ENCODE measurements around the gene XBP1. TPM values are rescaled to one million over a fixed set of nuclear protein-coding genes. Genes with fewer than 3 reads are reported as not detected.
A peak's percentile ranks its signal among the peaks of the same experiment; 100 is the strongest.

The XBP1 gene
- total and polyA plus RNA-seq, 10 of the 15 experiments (the other 5 are each of a cell fraction or from before 2014, with no cell fraction given) = 44.5 to 313 (median 149) TPM

DNA sequence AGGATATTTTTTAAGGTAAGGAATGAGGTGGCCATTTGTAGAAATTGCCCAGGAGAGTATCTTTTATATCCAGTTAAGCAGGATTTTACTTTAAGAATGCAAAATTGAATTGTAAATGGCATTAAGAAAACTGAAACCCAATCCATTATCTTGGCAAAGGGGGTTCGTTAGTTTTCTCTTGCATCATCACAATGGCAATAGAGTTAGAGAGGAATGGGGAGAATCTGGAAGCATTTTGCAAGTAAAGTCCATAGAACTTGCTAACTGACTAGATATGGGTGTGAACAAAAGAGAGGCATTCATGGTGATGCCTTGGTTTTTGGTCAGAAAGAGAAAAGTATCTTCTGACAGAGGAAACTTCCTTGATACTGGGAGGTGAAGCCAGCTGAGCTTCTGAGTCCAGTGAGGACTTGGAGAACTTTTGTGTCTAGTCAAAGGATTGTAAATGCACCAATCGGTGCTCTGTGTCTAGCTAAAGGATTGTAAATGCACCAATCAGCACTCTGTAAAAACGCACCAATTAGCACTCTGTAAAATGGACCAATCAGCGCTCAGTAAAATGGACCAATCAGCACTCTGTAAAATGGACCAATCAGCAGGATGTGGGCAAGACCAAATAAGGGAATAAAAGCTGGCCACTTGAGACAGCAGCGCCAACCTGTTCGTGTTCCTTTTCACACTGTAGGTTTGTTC, 31.5 kb downstream of the XBP1 start:
- DNase-seq (ENCODE audit: low read depth, low spot score) = no peak
- intact Hi-C loops (cut with micrococcal nuclease; ENCODE audit: unreplicated experiment) = no loop called here
- H3K4me1 ChIP-seq (ENCODE audit: control insufficient read depth, insufficient read depth, low read length) = no peaks in the 10 kb centered on the region
- no peaks in the 10 kb centered on the region for H3K27me3 ChIP-seq (replicated peaks in 1 of 2; ENCODE audit: control insufficient read depth in 2 of 2, insufficient read depth in 2 of 2, low read length in 1 of 2)
- no peaks in the 10 kb centered on the region for H4K20me1 ChIP-seq (ENCODE audit: control insufficient read depth, insufficient read depth)
- WGBS (ENCODE audit: insufficient coverage, insufficient replicate concordance, low lambda C conversion rate, missing lambda C conversion rate) = 80% methylated on average over 6 of the region's 6 CpGs
- no peaks in the 10 kb centered on the region for H3K36me3 ChIP-seq (ENCODE audit: control insufficient read depth in 2 of 2, insufficient read depth in 2 of 2, low read length in 1 of 2)
- BruUV-seq (replicated peaks) = no TSS peak
- ChIA-PET RAD21 (ENCODE audit: unreplicated experiment) (no interaction called here), SMC1A (ENCODE audit: uncharacterized antibody, unreplicated experiment) (no interaction called here), POLR2A (no interaction called here), CTCF (no interaction called here)
- H3K9ac ChIP-seq (ENCODE audit: control insufficient read depth, insufficient read depth, low read length) = no peak overlapping the region
- H2AFZ ChIP-seq (ENCODE audit: control insufficient read depth, low read depth, low read length) = no peak overlapping the region
- H3K4me2 ChIP-seq (ENCODE audit: control insufficient read depth, insufficient read depth) = no peak overlapping the region
- TF ChIP-seq DPF2 (IDR thresholded peaks at IDR 0.05) (no peak), NFYB (IDR thresholded peaks at IDR 0.05; ENCODE audit: insufficient read depth, low read depth, low read length) (peak; percentile 87), JUNB (IDR thresholded peaks at IDR 0.05) (no peak)
- TF ChIP-seq, protein P1, sequence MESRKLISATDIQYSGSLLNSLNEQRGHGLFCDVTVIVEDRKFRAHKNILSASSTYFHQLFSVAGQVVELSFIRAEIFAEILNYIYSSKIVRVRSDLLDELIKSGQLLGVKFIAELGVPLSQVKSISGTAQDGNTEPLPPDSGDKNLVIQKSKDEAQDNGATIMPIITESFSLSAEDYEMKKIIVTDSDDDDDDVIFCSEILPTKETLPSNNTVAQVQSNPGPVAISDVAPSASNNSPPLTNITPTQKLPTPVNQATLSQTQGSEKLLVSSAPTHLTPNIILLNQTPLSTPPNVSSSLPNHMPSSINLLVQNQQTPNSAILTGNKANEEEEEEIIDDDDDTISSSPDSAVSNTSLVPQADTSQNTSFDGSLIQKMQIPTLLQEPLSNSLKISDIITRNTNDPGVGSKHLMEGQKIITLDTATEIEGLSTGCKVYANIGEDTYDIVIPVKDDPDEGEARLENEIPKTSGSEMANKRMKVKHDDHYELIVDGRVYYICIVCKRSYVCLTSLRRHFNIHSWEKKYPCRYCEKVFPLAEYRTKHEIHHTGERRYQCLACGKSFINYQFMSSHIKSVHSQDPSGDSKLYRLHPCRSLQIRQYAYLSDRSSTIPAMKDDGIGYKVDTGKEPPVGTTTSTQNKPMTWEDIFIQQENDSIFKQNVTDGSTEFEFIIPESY (IDR thresholded peaks at IDR 0.05) = peak; percentile 47; the same call in 1 of the 2 replicates
- peaks cover 11% of the 10 kb centered on the region for H3K79me2 ChIP-seq (ENCODE audit: control insufficient read depth, insufficient read depth, low read length)
- in situ Hi-C loops (cut with MboI) = no loop called here
- H3K4me3 ChIP-seq = no peak overlapping the region
- H3K27ac ChIP-seq (ENCODE audit: control insufficient read depth, insufficient read depth) = no peak overlapping the region
- FAIRE-seq = no peak
- no peak for ATAC-seq
- H3K9me3 ChIP-seq (replicated peaks; ENCODE audit: control insufficient read depth, insufficient read depth, low read length) = no peaks in the 10 kb centered on the region; the same call in 2 of the 3 replicates

DNA sequence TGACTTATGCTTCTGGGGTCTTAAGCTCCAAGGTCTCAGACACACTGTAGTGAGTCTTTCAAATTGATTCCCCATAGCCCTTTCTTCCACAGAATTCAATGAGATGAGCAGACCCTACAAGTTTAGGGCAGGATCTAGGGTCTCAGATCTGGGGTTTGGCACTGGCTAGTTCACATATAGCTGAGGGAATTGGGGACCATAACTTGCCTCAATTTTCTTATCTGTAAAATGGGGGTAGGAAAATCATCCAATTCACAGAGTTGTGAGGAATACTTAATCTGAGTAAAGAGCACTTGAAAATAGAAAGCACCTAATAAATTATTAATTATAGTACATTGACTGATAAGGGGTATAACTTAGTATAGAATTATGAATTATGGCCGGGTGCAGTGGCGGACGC, 33.7 kb downstream of the XBP1 start:
- H3K9me3 ChIP-seq (replicated peaks; ENCODE audit: control insufficient read depth, insufficient read depth, low read length) = no peaks in the 10 kb centered on the region; the same call in 2 of the 3 replicates
- no peaks in the 10 kb centered on the region for H3K27me3 ChIP-seq (replicated peaks in 1 of 2; ENCODE audit: control insufficient read depth in 2 of 2, insufficient read depth in 2 of 2, low read length in 1 of 2)
- H3K36me3 ChIP-seq (ENCODE audit: control insufficient read depth in 2 of 2, insufficient read depth in 2 of 2, low read length in 1 of 2) = no peaks in the 10 kb centered on the region
- FAIRE-seq (no peak), ATAC-seq (no peak), DNase-seq (ENCODE audit: low read depth, low spot score) (no peak)
- no TSS peak for BruUV-seq (replicated peaks)
- H3K4me2 ChIP-seq (ENCODE audit: control insufficient read depth, insufficient read depth) = no peak overlapping the region
- H3K9ac ChIP-seq (ENCODE audit: control insufficient read depth, insufficient read depth, low read length) = no peak overlapping the region
- H3K79me2 ChIP-seq (ENCODE audit: control insufficient read depth, insufficient read depth, low read length) = no peaks in the 10 kb centered on the region
- RAD21 ChIA-PET (ENCODE audit: unreplicated experiment) = no interaction called here
- in situ Hi-C loops (cut with MboI) = no loop called here
- H2AFZ ChIP-seq (ENCODE audit: control insufficient read depth, low read depth, low read length) = no peak overlapping the region
- intact Hi-C loops (cut with micrococcal nuclease; ENCODE audit: unreplicated experiment) = no loop called here
- WGBS (ENCODE audit: insufficient coverage, insufficient replicate concordance, low lambda C conversion rate, missing lambda C conversion rate) = 88% methylated on average over 3 of the region's 3 CpGs
- no peak overlapping the region for H3K4me3 ChIP-seq
- no peak overlapping the region for H3K27ac ChIP-seq (ENCODE audit: control insufficient read depth, insufficient read depth)
- SMC1A ChIA-PET (ENCODE audit: uncharacterized antibody, unreplicated experiment) = no interaction called here
- CTCF ChIA-PET = no interaction called here
- POLR2A ChIA-PET = interaction anchor here (1.2 kb wide), 1 partner anchor 26 kb away, joined by 3 read pairs; no protein-coding TSS in a partner anchor
- H3K4me1 ChIP-seq (ENCODE audit: control insufficient read depth, insufficient read depth, low read length) = no peaks in the 10 kb centered on the region
- H4K20me1 ChIP-seq (ENCODE audit: control insufficient read depth, insufficient read depth) = no peaks in the 10 kb centered on the region
- TF ChIP-seq SP1 (IDR thresholded peaks at IDR 0.05; ENCODE audit: low read depth, low read length) (no peak), POLR2AphosphoS2 (IDR thresholded peaks at IDR 0.05; ENCODE audit: low read depth, low read length) (no peak), EP300 (IDR thresholded peaks at IDR 0.05; ENCODE audit: borderline replicate concordance in 1 of 2, control insufficient read depth in 1 of 2, low read depth in 2 of 2, low read length in 2 of 2) (no peak)
- TF ChIP-seq, protein P2, sequence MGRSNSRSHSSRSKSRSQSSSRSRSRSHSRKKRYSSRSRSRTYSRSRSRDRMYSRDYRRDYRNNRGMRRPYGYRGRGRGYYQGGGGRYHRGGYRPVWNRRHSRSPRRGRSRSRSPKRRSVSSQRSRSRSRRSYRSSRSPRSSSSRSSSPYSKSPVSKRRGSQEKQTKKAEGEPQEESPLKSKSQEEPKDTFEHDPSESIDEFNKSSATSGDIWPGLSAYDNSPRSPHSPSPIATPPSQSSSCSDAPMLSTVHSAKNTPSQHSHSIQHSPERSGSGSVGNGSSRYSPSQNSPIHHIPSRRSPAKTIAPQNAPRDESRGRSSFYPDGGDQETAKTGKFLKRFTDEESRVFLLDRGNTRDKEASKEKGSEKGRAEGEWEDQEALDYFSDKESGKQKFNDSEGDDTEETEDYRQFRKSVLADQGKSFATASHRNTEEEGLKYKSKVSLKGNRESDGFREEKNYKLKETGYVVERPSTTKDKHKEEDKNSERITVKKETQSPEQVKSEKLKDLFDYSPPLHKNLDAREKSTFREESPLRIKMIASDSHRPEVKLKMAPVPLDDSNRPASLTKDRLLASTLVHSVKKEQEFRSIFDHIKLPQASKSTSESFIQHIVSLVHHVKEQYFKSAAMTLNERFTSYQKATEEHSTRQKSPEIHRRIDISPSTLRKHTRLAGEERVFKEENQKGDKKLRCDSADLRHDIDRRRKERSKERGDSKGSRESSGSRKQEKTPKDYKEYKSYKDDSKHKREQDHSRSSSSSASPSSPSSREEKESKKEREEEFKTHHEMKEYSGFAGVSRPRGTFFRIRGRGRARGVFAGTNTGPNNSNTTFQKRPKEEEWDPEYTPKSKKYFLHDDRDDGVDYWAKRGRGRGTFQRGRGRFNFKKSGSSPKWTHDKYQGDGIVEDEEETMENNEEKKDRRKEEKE (IDR thresholded peaks at IDR 0.05) = no peak

Data from GM12878 (cell line).